ENCODE data around the gene GPR141. TPM values are rescaled to one million over a fixed set of nuclear protein-coding genes. Genes with fewer than 3 reads are reported as not detected.

GPR141 gene
- polyA plus RNA-seq, 2 of the 4 experiments (the other 2 are of a cell fraction), result 0.12 to 0.49 TPM

- 41% methylated on average over 2 of the region's 2 CpGs for WGBS (ENCODE audit: missing lambda C conversion rate)
- no peak overlapping the region for H3K4me2 ChIP-seq
- peak overlapping the region in 1 of 2 experiments; percentile 32; a peak in 2 of 6 replicates for H3K27ac ChIP-seq
- H3K4me1 ChIP-seq, result peaks cover 8% of the 10 kb centered on the region
- H3K9me3 ChIP-seq, result peaks cover 4% of the 10 kb centered on the region; the same call in 1 of the 3 replicates
- no peak overlapping the region for H3K4me3 ChIP-seq
- ChIA-PET CTCF (no interaction called here), POLR2A (no interaction called here)
- TF ChIP-seq EHF (CRISPR knock-in tag; IDR thresholded peaks at IDR 0.05) (no peak), HOXB5 (CRISPR knock-in tag; IDR thresholded peaks at IDR 0.05) (no peak), FOSB (CRISPR knock-in tag; IDR thresholded peaks at IDR 0.05) (no peak), NFE2L2 (conservative IDR thresholded peaks at IDR 0.05; ENCODE audit: low read length) (no peak), PHF8 (IDR thresholded peaks at IDR 0.05; ENCODE audit: borderline replicate concordance, low read depth) (no peak), NPAS2 (CRISPR knock-in tag; IDR thresholded peaks at IDR 0.05; ENCODE audit: borderline replicate concordance) (no peak), ZC3H11A (IDR thresholded peaks at IDR 0.05) (no peak), BCL3 (IDR thresholded peaks at IDR 0.05) (no peak), FOXS1 (CRISPR knock-in tag; IDR thresholded peaks at IDR 0.05) (no peak), USF2 (IDR thresholded peaks at IDR 0.05) (no peak), CEBPB (IDR thresholded peaks at IDR 0.05) (no peak), NR3C1 (IDR thresholded peaks at IDR 0.05) (no peak), RCOR1 (IDR thresholded peaks at IDR 0.05; ENCODE audit: low read depth, low read length) (no peak), ZSCAN20 (CRISPR knock-in tag; IDR thresholded peaks at IDR 0.05) (no peak), ELK1 (IDR thresholded peaks at IDR 0.05; ENCODE audit: low read depth, low read length) (no peak), TP53 (CRISPR knock-in tag; IDR thresholded peaks at IDR 0.05) (no peak)
- TF ChIP-seq, protein P1, sequence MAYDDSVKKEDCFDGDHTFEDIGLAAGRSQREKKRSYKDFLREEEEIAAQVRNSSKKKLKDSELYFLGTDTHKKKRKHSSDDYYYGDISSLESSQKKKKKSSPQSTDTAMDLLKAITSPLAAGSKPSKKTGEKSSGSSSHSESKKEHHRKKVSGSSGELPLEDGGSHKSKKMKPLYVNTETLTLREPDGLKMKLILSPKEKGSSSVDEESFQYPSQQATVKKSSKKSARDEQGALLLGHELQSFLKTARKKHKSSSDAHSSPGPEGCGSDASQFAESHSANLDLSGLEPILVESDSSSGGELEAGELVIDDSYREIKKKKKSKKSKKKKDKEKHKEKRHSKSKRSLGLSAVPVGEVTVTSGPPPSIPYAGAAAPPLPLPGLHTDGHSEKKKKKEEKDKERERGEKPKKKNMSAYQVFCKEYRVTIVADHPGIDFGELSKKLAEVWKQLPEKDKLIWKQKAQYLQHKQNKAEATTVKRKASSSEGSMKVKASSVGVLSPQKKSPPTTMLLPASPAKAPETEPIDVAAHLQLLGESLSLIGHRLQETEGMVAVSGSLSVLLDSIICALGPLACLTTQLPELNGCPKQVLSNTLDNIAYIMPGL (CRISPR knock-in tag; IDR thresholded peaks at IDR 0.05; ENCODE audit: borderline replicate concordance), result no peak
- TF ChIP-seq, protein P2, sequence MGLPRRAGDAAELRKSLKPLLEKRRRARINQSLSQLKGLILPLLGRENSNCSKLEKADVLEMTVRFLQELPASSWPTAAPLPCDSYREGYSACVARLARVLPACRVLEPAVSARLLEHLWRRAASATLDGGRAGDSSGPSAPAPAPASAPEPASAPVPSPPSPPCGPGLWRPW (IDR thresholded peaks at IDR 0.05), result no peak
- TF ChIP-seq, protein P3, sequence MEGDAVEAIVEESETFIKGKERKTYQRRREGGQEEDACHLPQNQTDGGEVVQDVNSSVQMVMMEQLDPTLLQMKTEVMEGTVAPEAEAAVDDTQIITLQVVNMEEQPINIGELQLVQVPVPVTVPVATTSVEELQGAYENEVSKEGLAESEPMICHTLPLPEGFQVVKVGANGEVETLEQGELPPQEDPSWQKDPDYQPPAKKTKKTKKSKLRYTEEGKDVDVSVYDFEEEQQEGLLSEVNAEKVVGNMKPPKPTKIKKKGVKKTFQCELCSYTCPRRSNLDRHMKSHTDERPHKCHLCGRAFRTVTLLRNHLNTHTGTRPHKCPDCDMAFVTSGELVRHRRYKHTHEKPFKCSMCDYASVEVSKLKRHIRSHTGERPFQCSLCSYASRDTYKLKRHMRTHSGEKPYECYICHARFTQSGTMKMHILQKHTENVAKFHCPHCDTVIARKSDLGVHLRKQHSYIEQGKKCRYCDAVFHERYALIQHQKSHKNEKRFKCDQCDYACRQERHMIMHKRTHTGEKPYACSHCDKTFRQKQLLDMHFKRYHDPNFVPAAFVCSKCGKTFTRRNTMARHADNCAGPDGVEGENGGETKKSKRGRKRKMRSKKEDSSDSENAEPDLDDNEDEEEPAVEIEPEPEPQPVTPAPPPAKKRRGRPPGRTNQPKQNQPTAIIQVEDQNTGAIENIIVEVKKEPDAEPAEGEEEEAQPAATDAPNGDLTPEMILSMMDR (IDR thresholded peaks at IDR 0.05), result no peak
- TF ChIP-seq, protein P4, sequence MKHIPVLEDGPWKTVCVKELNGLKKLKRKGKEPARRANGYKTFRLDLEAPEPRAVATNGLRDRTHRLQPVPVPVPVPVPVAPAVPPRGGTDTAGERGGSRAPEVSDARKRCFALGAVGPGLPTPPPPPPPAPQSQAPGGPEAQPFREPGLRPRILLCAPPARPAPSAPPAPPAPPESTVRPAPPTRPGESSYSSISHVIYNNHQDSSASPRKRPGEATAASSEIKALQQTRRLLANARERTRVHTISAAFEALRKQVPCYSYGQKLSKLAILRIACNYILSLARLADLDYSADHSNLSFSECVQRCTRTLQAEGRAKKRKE (CRISPR knock-in tag; IDR thresholded peaks at IDR 0.05; ENCODE audit: low read depth), result no peak
- DNase-seq (ENCODE audit: low read depth in 1 of 2, low spot score in 1 of 2), result no peak
- ATAC-seq, result no peak
- no peak for FAIRE-seq
Measured at GRCh38 chr7:37659971-37660565, 23.5 kb upstream of the GPR141 start.
